Measurements from ENCODE around the gene COPS4. TPM values are rescaled to one million over a fixed set of nuclear protein-coding genes. Genes with fewer than 3 reads are reported as not detected.

COPS4 gene
- total and polyA plus RNA-seq, 10 of the 15 experiments (the other 5 are each of a cell fraction or from before 2014, with no cell fraction given) = 34.2 to 159 (median 66.7) TPM

- H2AFZ ChIP-seq (ENCODE audit: control insufficient read depth, low read depth, low read length) = no peak overlapping the region
- ChIA-PET SMC1A (ENCODE audit: uncharacterized antibody, unreplicated experiment) (interaction anchor here (0.8 to 1.2 kb wide), 3 partner anchors 8 to 124 kb away, joined by 3 to 5 read pairs (median 3); no protein-coding TSS in a partner anchor), CTCF (no interaction called here), RAD21 (ENCODE audit: unreplicated experiment) (interaction anchor here (1.3 kb wide), 1 partner anchor 13 kb away, joined by 3 read pairs; no protein-coding TSS in a partner anchor), POLR2A (no interaction called here)
- H3K79me2 ChIP-seq (ENCODE audit: control insufficient read depth, insufficient read depth, low read length) = no peaks in the 10 kb centered on the region
- H3K4me1 ChIP-seq (ENCODE audit: control insufficient read depth, insufficient read depth, low read length) = no peaks in the 10 kb centered on the region; the same call in none of the 2 replicates
- WGBS (ENCODE audit: insufficient coverage, insufficient replicate concordance, low lambda C conversion rate, missing lambda C conversion rate) = 80% methylated on average over 1 of the region's 1 CpG
- in situ Hi-C loops (cut with MboI) (no loop called here), intact Hi-C loops (cut with micrococcal nuclease; ENCODE audit: unreplicated experiment) (loop anchor here (10.0 kb wide), 2 partner anchors 425 to 655 kb away; partner anchors contain the start of genes HELQ, HNRNPD and MRPS18C)
- H4K20me1 ChIP-seq (ENCODE audit: control insufficient read depth, insufficient read depth) = no peaks in the 10 kb centered on the region
- FAIRE-seq (no peak), ATAC-seq (no peak), DNase-seq (ENCODE audit: low read depth, low spot score) (no peak)
- no peaks in the 10 kb centered on the region for H3K27me3 ChIP-seq (replicated peaks in 1 of 2; ENCODE audit: control insufficient read depth in 2 of 2, insufficient read depth in 2 of 2, low read length in 1 of 2)
- H3K36me3 ChIP-seq (ENCODE audit: control insufficient read depth in 2 of 2, insufficient read depth in 2 of 2, low read length in 1 of 2) = no peaks in the 10 kb centered on the region
- no peak overlapping the region for H3K4me3 ChIP-seq
- H3K4me2 ChIP-seq (ENCODE audit: control insufficient read depth, insufficient read depth) = no peak overlapping the region
- no TSS peak for BruUV-seq (replicated peaks)
- H3K9ac ChIP-seq (ENCODE audit: control insufficient read depth, insufficient read depth, low read length) = no peak overlapping the region
- peaks cover 4% of the 10 kb centered on the region; the same call in 2 of the 3 replicates for H3K9me3 ChIP-seq (replicated peaks; ENCODE audit: control insufficient read depth, insufficient read depth, low read length)
- no peak for TF ChIP-seq SREBF1 (IDR thresholded peaks at IDR 0.05; ENCODE audit: low read length)
- no peak overlapping the region for H3K27ac ChIP-seq (ENCODE audit: control insufficient read depth, insufficient read depth)
Observed at GRCh38 chr4:83029688-83030087, 5.3 kb upstream of the COPS4 start.

DNA sequence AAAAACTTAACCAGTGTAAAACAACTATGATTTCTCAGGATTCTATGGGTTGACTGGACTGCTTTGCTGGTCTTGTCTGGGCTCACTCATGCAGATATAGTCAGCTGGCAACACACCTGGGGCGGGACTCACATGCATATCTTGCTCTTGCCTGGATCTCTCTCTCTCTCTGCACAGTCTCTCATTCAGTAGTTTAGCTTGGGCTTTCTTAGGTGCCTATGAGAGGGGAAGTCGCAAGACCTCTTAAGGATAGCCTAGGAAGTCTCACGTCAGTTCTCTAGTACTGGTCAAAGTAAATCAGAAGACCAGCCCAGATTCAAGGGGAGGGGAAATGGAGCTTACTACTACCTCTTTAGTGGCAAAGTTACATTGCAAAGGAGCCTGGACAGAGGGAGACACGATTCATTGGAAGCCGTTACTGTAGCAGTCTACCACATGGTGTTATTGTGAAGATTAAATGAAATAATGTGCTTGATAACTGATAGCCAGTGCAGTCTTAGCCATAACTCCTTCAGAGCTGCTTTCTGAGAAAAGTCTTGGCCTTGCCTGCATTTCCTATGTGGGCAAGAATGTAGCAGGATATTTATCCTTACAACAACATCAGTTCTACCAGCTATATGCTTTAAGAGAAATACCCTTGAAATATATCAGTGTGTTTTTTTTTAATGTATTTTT, 2.1 kb downstream of the COPS4 start:
- Histone ChIP-seq H3K27me3 (replicated peaks in 1 of 2; ENCODE audit: control insufficient read depth in 2 of 2, insufficient read depth in 2 of 2, low read length in 1 of 2) (no peaks in the 10 kb centered on the region), H2AFZ (ENCODE audit: control insufficient read depth, low read depth, low read length) (no peak overlapping the region), H4K20me1 (ENCODE audit: control insufficient read depth, insufficient read depth) (no peaks in the 10 kb centered on the region), H3K79me2 (ENCODE audit: control insufficient read depth, insufficient read depth, low read length) (peaks cover 44% of the 10 kb centered on the region), H3K4me2 (ENCODE audit: control insufficient read depth, insufficient read depth) (peak overlapping the region; percentile 91), H3K27ac (ENCODE audit: control insufficient read depth, insufficient read depth) (no peak overlapping the region), H3K9ac (ENCODE audit: control insufficient read depth, insufficient read depth, low read length) (peak overlapping the region; percentile 14; the same call in 1 of the 2 replicates), H3K36me3 (ENCODE audit: control insufficient read depth in 2 of 2, insufficient read depth in 2 of 2, low read length in 1 of 2) (no peaks in the 10 kb centered on the region), H3K4me3 (peak overlapping the region; percentile 29), H3K4me1 (ENCODE audit: control insufficient read depth, insufficient read depth, low read length) (peaks cover 6% of the 10 kb centered on the region), H3K9me3 (replicated peaks; ENCODE audit: control insufficient read depth, insufficient read depth, low read length) (no peaks in the 10 kb centered on the region)
- SMC1A ChIA-PET (ENCODE audit: uncharacterized antibody, unreplicated experiment) = interaction anchor here (0.6 to 4.3 kb wide), 24 partner anchors 8 to 246 kb away, joined by 3 to 33 read pairs (median 4); partner anchors contain the start of genes COQ2 and LIN54
- 91% methylated on average over 5 of the region's 5 CpGs for WGBS (ENCODE audit: insufficient coverage, insufficient replicate concordance, low lambda C conversion rate, missing lambda C conversion rate)
- no peak for TF ChIP-seq KDM1A (IDR thresholded peaks at IDR 0.05; ENCODE audit: borderline replicate concordance)
- intact Hi-C loops (cut with micrococcal nuclease; ENCODE audit: unreplicated experiment) = loop anchor here (10.0 kb wide), 2 partner anchors 418 to 662 kb away; partner anchors contain the start of genes HELQ, HNRNPD and MRPS18C
- RAD21 ChIA-PET (ENCODE audit: unreplicated experiment) = interaction anchor here (0.6 to 4.4 kb wide), 9 partner anchors 9 to 244 kb away, joined by 3 to 68 read pairs (median 3); partner anchors contain the start of gene LIN54
- in situ Hi-C loops (cut with MboI) = no loop called here
- POLR2A ChIA-PET = interaction anchor here (0.6 to 1.7 kb wide), 6 partner anchors 17 to 247 kb away, joined by 3 to 8 read pairs (median 3); partner anchors contain the start of gene COQ2
- CTCF ChIA-PET = interaction anchor here (0.6 to 4.3 kb wide), 14 partner anchors 10 to 671 kb away, joined by 3 to 20 read pairs (median 4); partner anchors contain the start of gene COQ2
- BruUV-seq (replicated peaks) = no TSS peak
- FAIRE-seq (no peak), DNase-seq (ENCODE audit: low read depth, low spot score) (no peak), ATAC-seq (no peak)

All from GM12878 (cell line).